ENCODE data around the gene LBX2.
"Not testable (repeated sequence)": the region's sequence is repeated elsewhere in the genome, so short reads cannot be mapped to it uniquely, and the experiment has no call there.

- not testable (repeated sequence) for TF ChIP-seq PBX3 (IDR thresholded peaks at IDR 0.05; ENCODE audit: insufficient replicate concordance, low read depth, low read length); ZNF274 (IDR thresholded peaks at IDR 0.05; ENCODE audit: insufficient read depth, insufficient read length); REST (IDR thresholded peaks at IDR 0.05; ENCODE audit: low read depth, low read length); SP1 (IDR thresholded peaks at IDR 0.05; ENCODE audit: low read depth, low read length); NRF1 (conservative IDR thresholded peaks at IDR 0.05; ENCODE audit: low read depth, low read length); SREBF2 (IDR thresholded peaks at IDR 0.05; ENCODE audit: low read length); POLR2AphosphoS5 (IDR thresholded peaks at IDR 0.05; ENCODE audit: low read length); CTCF (IDR thresholded peaks at IDR 0.05 in 2 of 3, conservative IDR thresholded peaks at IDR 0.05 in 1 of 3; ENCODE audit: control insufficient read depth in 2 of 3, extremely low read depth in 1 of 3, insufficient read depth in 1 of 3, low read depth in 3 of 3, low read length in 3 of 3); FOXM1 (IDR thresholded peaks at IDR 0.05; ENCODE audit: low read depth, low read length); EP300 (IDR thresholded peaks at IDR 0.05; ENCODE audit: borderline replicate concordance in 1 of 2, control insufficient read depth in 1 of 2, low read depth in 2 of 2, low read length in 2 of 2); TCF12 (IDR thresholded peaks at IDR 0.05; ENCODE audit: low read depth, low read length); RUNX3 (IDR thresholded peaks at IDR 0.05; ENCODE audit: low read length); CREB1 (IDR thresholded peaks at IDR 0.05; ENCODE audit: low read depth)
These were observed 39.2 kb downstream of the LBX2 start for GRCh38 chr2:74460187-74460586.
